HG02571 (cell line): ENCODE measurements around the gene SKP2.
"Not testable (repeated sequence)": the region's sequence is repeated elsewhere in the genome, so short reads cannot be mapped to it uniquely, and the experiment has no call there.

ENCODE experiments used
- ATAC-seq: cut with Tn5 transposase; IDR thresholded peaks from one replicate; pipeline ENCODE4 v1.9.1; 2021; ENCODE audit warnings: mild to moderate bottlenecking, moderate library complexity; ENCODE audit not compliant: unreplicated experiment

Gene SKP2

DNA sequence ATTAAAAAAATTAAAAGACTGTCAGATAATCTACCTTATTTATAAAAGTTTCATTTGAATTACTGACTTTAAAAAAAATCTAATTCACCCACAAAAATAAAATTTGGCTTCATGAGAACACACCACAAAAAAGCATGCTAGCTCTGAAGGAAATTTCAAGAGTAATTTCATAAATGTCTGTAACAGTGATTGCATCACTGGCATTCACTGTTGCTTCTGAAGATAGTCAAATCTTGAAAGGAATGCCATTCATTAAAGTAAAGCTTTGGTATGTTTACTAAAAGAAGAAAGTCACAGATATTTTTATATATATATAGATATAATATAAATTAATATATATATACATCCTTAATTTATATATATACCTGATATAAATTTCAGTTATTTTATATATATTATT lies 46.4 kb downstream of the SKP2 start:
- no peak for ATAC-seq

GRCh38 chr5:36198783-36199182 lies 46.9 kb downstream of the SKP2 start:
- ATAC-seq, result not testable (repeated sequence)

DNA sequence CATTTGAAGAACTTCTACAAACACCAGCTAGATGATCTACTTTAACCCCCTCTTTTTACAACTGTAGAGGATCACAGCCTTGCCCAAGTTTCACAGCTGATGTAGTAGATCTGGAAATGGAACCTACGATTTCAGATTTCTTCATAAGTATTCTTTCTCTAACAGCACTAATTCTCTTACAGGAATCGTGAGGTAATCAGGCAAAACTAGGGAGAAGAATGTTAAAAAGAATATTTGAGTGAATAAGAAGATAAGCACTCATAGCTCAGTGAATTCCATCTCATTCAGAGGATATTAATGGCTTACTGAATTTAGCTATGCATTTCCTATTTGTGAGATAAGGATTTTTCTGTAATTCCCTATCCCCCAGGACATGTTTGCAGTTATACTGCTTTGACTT lies 47.7 kb downstream of the SKP2 start:
- ATAC-seq, result no peak

- ATAC-seq, result no peak
These were observed 48.6 kb downstream of the SKP2 start for GRCh38 chr5:36200513-36200912.

- ATAC-seq, result no peak
These were observed 50.6 kb downstream of the SKP2 start for GRCh38 chr5:36202521-36202961.

GRCh38 chr5:36205329-36205728 lies 53.4 kb downstream of the SKP2 start:
- ATAC-seq, result no peak

- ATAC-seq, result no peak
These were observed 55.0 kb downstream of the SKP2 start for GRCh38 chr5:36206913-36207312.

GRCh38 chr5:36208786-36209185 lies 56.9 kb downstream of the SKP2 start:
- no peak for ATAC-seq

DNA sequence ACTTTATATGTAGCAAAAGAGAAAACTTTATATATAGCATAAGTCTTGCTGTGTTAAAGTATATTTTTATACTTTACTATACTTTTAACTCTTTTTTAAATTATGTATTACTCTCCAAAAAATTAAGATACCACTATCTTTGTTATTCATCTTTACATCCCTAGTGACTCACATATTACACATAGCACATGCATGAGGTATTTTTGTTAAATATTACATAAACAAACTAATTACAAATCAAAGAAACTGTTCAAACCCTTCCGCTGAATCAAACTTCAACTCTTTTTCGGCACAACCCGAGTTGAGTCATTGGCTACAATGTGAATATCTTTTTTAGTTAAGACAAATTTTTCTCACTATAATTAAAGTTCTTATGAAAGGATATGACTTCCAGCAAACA lies 57.8 kb downstream of the SKP2 start:
- ATAC-seq, result no peak

DNA sequence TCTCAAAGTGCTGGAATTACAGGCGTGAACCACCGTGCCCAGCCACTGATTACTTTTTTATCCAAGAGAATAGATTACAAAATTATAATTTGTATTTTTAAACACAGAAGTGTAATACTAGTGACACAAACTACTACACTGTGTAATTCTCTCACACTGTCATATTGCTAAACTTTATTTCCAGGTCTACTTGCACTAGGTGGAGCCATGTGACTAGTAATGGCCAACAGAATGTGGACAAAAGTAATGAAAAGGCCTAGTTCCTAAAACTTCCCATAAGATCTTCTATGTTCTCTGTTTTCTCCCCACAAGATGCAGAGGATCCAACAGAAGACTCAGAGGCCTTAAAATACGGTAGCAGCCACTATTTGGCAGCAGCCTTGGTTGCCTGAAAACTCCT lies 62.5 kb downstream of the SKP2 start:
- ATAC-seq, result no peak

DNA sequence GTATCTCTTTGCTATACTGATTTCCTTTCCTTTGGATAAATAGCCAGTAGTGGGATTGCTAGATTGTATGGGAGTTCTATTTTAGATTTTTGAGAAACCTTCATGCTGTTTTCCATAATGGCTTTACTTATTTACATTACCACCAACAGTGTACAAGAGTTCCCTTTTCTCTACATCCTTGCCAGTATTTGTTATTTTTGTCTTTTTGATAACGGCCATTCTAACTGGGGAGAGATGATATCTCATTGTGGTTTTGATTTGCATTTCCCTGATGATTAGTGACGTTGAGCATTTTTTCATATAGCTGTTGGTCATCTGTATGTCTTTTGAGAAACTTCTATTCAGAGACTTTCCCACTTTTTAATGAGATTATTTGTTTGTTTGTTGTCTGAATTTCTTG lies 64.0 kb downstream of the SKP2 start:
- ATAC-seq, result no peak

- no peak for ATAC-seq
These were observed 65.7 kb downstream of the SKP2 start for GRCh38 chr5:36217567-36217966.

GRCh38 chr5:36217988-36218387 lies 66.1 kb downstream of the SKP2 start:
- no peak for ATAC-seq

- ATAC-seq, result no peak
These were observed 70.7 kb downstream of the SKP2 start for GRCh38 chr5:36222620-36223019.

GRCh38 chr5:36227046-36227445 lies 75.1 kb downstream of the SKP2 start:
- no peak for ATAC-seq

- ATAC-seq, result no peak
These were observed 76.6 kb downstream of the SKP2 start for GRCh38 chr5:36228505-36228904.

DNA sequence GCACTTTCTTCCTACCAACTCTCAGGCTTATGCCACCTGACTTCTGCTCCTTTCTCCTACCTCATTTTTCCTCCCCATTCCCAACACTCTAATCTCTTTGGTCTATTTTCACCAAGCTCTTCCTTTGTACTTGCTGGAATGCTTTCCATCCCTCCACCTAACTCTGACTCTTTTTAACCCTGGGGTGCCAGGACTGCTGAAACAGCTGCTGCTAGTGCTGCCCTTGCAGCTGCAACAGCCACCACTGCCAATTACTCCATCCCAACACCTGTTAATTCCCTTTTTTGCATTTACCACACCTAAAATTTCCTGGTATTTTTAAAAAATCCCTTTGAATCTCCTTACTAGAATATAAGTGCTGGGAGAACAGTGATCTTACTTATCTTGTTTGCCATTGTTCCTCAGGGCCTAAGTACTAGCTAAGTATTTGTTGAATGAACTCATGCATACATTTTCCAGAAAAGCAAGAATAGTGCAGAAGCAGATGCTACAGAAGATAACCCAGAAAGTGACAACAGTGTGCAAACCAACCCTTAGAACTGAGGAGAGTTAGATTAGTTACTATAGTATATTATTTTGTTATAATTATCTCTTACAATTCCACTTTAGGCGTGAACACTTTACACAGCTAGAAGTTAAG lies 78.4 kb downstream of the SKP2 start:
- no peak for ATAC-seq

- no peak for ATAC-seq
These were observed 80.6 kb downstream of the SKP2 start for GRCh38 chr5:36232533-36232932.
